Endodermal cell (in vitro differentiated cells): ENCODE results near the gene ZNF559. TPM values are rescaled to one million over a fixed set of nuclear protein-coding genes. Genes with fewer than 3 reads are reported as not detected.
"Not testable (repeated sequence)": the region's sequence is repeated elsewhere in the genome, so short reads cannot be mapped to it uniquely, and the experiment has no call there.

Experiments used
- DNase-seq: peaks from one replicate; pipeline ENCODE4 v3.0.0-alpha.2; 2017
- H3K27ac ChIP-seq: 2 replicates; pipeline ENCODE4 v1.5.1; 2013; ENCODE audit warnings: mild to moderate bottlenecking, low read depth, low read length, moderate library complexity
- H3K27me3 ChIP-seq: 2 replicates; pipeline ENCODE4 v1.6.1; 2013; ENCODE audit warnings: mild to moderate bottlenecking, low read length, moderate library complexity; ENCODE audit not compliant: insufficient read depth, control insufficient read depth, poor library complexity, severe bottlenecking
- H3K36me3 ChIP-seq: 2 replicates; pipeline ENCODE4 v1.7.0; 2013; ENCODE audit warnings: mild to moderate bottlenecking, low read length, moderate library complexity; ENCODE audit not compliant: control insufficient read depth, insufficient read depth
- H3K4me1 ChIP-seq: one replicate; pipeline ENCODE4 v1.7.0; 2013; ENCODE audit warnings: low read length; ENCODE audit not compliant: control insufficient read depth, insufficient read depth
- H3K4me3 ChIP-seq: 2 replicates; pipeline ENCODE4 v1.5.1; 2013; ENCODE audit warnings: mild to moderate bottlenecking, low read length, moderate library complexity
- H3K9ac ChIP-seq: 2 replicates; pipeline ENCODE4 v1.6.1; 2013; ENCODE audit warnings: mild to moderate bottlenecking, low read length, moderate library complexity; ENCODE audit not compliant: poor library complexity, severe bottlenecking; ENCODE audit errors: extremely low read depth
- H3K9me3 ChIP-seq: 2 replicates; pipeline ENCODE4 v1.6.1; 2013; ENCODE audit warnings: mild to moderate bottlenecking, low read length, moderate library complexity; ENCODE audit not compliant: control insufficient read depth
- H3K27ac Mint-ChIP-seq: 2 replicates; pipeline ENCODE4 v1.8.0; 2020; ENCODE audit warnings: mixed read lengths
- H3K27me3 Mint-ChIP-seq: 2 replicates; pipeline ENCODE4 v1.8.0; 2021; ENCODE audit warnings: mild to moderate bottlenecking, mixed read lengths; ENCODE audit not compliant: insufficient read depth
- H3K36me3 Mint-ChIP-seq: 2 replicates; pipeline ENCODE4 v1.8.0; 2020; ENCODE audit warnings: low read depth, mixed read lengths
- H3K4me1 Mint-ChIP-seq: 2 replicates; pipeline ENCODE4 v1.8.0; 2020; ENCODE audit warnings: mixed read lengths
- H3K4me3 Mint-ChIP-seq: 2 replicates; pipeline ENCODE4 v1.8.0; 2020; ENCODE audit warnings: mild to moderate bottlenecking, moderate library complexity, mixed read lengths
- H3K9me3 Mint-ChIP-seq: 2 replicates; pipeline ENCODE4 v1.8.0; 2020; ENCODE audit warnings: mild to moderate bottlenecking, mixed read lengths
- CTCF ChIP-seq: fragments of 200-600 bp; sonication (generic); conservative IDR thresholded peaks from 2 replicates; pipeline ENCODE4 v1.5.0; 2021; ENCODE audit warnings: antibody characterized with exemption, mild to moderate bottlenecking
- WGBS, 2 experiments: methylation state at CpG; one replicate each; pipeline versions ENCODE4 v1.1.5 to v1.1.7; 2013; ENCODE audit warnings: missing lambda C conversion rate in 2 of 2, mixed read lengths in 1 of 2; ENCODE audit not compliant: insufficient coverage in 1 of 2, insufficient read length in 1 of 2; 5-methylcytosine and 5-hydroxymethylcytosine counted together
- long read RNA-seq, 4 experiments: library from polyadenylated mRNA in 2 of 4; library from RNA in 1 of 4; library from capped mRNA in 1 of 4; stranded (forward) in 3 of 4; unstranded in 1 of 4; transcript quantifications; one replicate each; pipeline ENCODE4 v2.0.0, GENCODE V29; 2020 to 2021; ENCODE audit warnings: inconsistent platforms in 1 of 4
- polyA plus RNA-seq, 2 experiments: library from polyadenylated mRNA; stranded (reverse); fragments of 50-300 nt; gene quantifications; one replicate each; pipeline ENCODE4 v1.2.3, GENCODE V29; 2013
- total RNA-seq, 2 donors: library from RNA; stranded (reverse); fragmentation: NEBNext Ultra II Directional in 1 of 2; extraction: Animal tissue kit (Norgen Biotek cat#: 25700) in 1 of 2; gene quantifications; 2 replicates in 1 of 2; 3 replicates in 1 of 2; pipeline ENCODE4 v1.2.1, GENCODE V29; 2021

ZNF559 gene
- total RNA-seq = 10 to 100 TPM; 18.1 to 27.0 TPM
- polyA plus RNA-seq (2013, experiment 1 of 2) = 29.1 TPM
- polyA plus RNA-seq (2013, experiment 2 of 2) = 22.6 TPM
- long read RNA-seq, experiment 1, partial matches to known transcripts = 1 of 4 reads
- long read RNA-seq, experiment 1, other reads (novel, unspliced or antisense) = 2 of 4 reads
- long read RNA-seq, experiment 2, full-length matches to known transcripts = 6 of 20 reads
- long read RNA-seq, experiment 2, partial matches to known transcripts = 8 of 20 reads
- long read RNA-seq, experiment 2, other reads (novel, unspliced or antisense) = 6 of 20 reads
- long read RNA-seq, experiment 3, full-length matches to known transcripts = 23 of 71 reads
- long read RNA-seq, experiment 3, partial matches to known transcripts = 9 of 71 reads
- long read RNA-seq, experiment 3, other reads (novel, unspliced or antisense) = 39 of 71 reads
- long read RNA-seq, experiment 4, partial matches to known transcripts = 13 of 29 reads
- long read RNA-seq, experiment 4, other reads (novel, unspliced or antisense) = 10 of 29 reads

- peak; percentile 98 for DNase-seq
- H3K27ac ChIP-seq = peak within 1 kb of the TSS; percentile 72
- peaks cover 37% of the 10 kb centered on the region for H3K36me3 ChIP-seq
- 0 to 2% methylated on average over 9 to 48 of the region's 48 CpGs for WGBS, 2 experiments
- H3K9me3 ChIP-seq = peaks cover 61% of the 10 kb centered on the region
- H3K4me1 ChIP-seq = no peaks in the 10 kb centered on the region
- Mint-ChIP-seq H3K27me3 (peaks cover 8% of the 10 kb centered on the region), H3K4me1 (no peaks in the 10 kb centered on the region), H3K27ac (peak within 1 kb of the TSS; percentile 92), H3K4me3 (peak within 1 kb of the TSS; percentile 73), H3K36me3 (peaks cover 46% of the 10 kb centered on the region), H3K9me3 (peaks cover 88% of the 10 kb centered on the region)
- TF ChIP-seq CTCF = peak; percentile 76
- H3K4me3 ChIP-seq = peak within 1 kb of the TSS; percentile 91
- peak within 1 kb of the TSS; percentile 67 for H3K9ac ChIP-seq
- H3K27me3 ChIP-seq = no peaks in the 10 kb centered on the region
Measured at GRCh38 chr19:9323919-9324583, at the start of gene ZNF559. ZNF559 (plus strand) TSS chr19:9324179; CDS start chr19:9338550, 14,371 bp downstream.

DNA sequence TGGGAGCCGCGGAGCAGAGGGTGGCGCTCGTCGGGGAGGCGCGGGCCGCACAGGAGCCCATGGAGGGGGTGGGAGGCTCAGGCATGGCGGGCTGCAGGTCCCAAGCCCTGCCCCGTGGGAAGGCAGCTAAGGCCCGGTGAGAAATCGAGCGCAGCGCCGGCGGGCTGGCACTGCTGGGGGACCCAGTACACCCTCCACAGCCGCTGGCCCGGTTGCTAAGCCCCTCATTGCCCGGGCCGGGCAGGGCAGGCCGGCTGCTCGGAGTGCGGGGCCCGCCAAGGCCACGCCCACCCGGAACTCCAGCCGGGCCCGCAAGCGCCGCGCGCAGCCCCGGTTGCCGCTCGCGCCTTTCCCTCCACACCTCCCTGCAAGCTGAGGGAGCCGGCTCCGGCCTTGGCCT is 40.5 kb upstream of the ZNF559 start:
- not testable (repeated sequence) for H3K27ac Mint-ChIP-seq, H3K27me3 Mint-ChIP-seq, H3K4me3 Mint-ChIP-seq, H3K27ac ChIP-seq, H3K4me1 Mint-ChIP-seq, H3K9ac ChIP-seq, H3K27me3 ChIP-seq, DNase-seq, H3K4me3 ChIP-seq, H3K4me1 ChIP-seq, H3K36me3 Mint-ChIP-seq, H3K36me3 ChIP-seq
- peaks cover 19% of the 10 kb centered on the region for H3K9me3 ChIP-seq
- 92 to 93% methylated on average over 12 to 31 of the region's 38 CpGs for WGBS, 2 experiments
- H3K9me3 Mint-ChIP-seq = peaks cover 85% of the 10 kb centered on the region

- Mint-ChIP-seq H3K27me3 (no peaks in the 10 kb centered on the region), H3K9me3 (peaks cover 76% of the 10 kb centered on the region), H3K36me3 (peaks cover 26% of the 10 kb centered on the region), H3K27ac (no peak overlapping the region), H3K4me3 (no peak overlapping the region), H3K4me1 (no peaks in the 10 kb centered on the region)
- no peak for DNase-seq
- WGBS, 2 experiments = 100% methylated on average over 2 of the region's 2 CpGs; no CpG with 5 or more reads in 1 of the 2 experiments
- H3K9ac ChIP-seq = no peak overlapping the region
- H3K27me3 ChIP-seq = no peaks in the 10 kb centered on the region
- H3K4me3 ChIP-seq = peak overlapping the region; percentile 55
- no peaks in the 10 kb centered on the region for H3K4me1 ChIP-seq
- peaks cover 26% of the 10 kb centered on the region for H3K36me3 ChIP-seq
- peaks cover 68% of the 10 kb centered on the region for H3K9me3 ChIP-seq
- H3K27ac ChIP-seq = no peak overlapping the region
- no peak for TF ChIP-seq CTCF
Measured at GRCh38 chr19:9289231-9289884, 34.6 kb upstream of the ZNF559 start.
